Lower leg skin (tissue), 3 donors: ENCODE results near the gene RPH3AL.
"Not testable (repeated sequence)": the region's sequence is repeated elsewhere in the genome, so short reads cannot be mapped to it uniquely, and the experiment has no call there.

ENCODE experiments used
- POLR2A ChIP-seq, 2 donors: fragments of 450-650 bp; IDR thresholded peaks; one replicate each; pipeline ENCODE4 v1.6.1; 2016 to 2017; ENCODE audit warnings: antibody characterized with exemption in 2 of 2, mild to moderate bottlenecking in 1 of 2, moderate library complexity in 1 of 2
- TF ChIP-seq, protein P1 (sequence below), 3 donors: fragments of 450-650 bp; IDR thresholded peaks; one replicate each; pipeline ENCODE4 v1.5.1; 2016; ENCODE audit warnings: antibody characterized with exemption in 3 of 3, mild to moderate bottlenecking in 3 of 3, moderate library complexity in 2 of 3

GRCh38 chr17:243924-244323, 108.7 kb downstream of the RPH3AL start:
- TF ChIP-seq, protein P1, sequence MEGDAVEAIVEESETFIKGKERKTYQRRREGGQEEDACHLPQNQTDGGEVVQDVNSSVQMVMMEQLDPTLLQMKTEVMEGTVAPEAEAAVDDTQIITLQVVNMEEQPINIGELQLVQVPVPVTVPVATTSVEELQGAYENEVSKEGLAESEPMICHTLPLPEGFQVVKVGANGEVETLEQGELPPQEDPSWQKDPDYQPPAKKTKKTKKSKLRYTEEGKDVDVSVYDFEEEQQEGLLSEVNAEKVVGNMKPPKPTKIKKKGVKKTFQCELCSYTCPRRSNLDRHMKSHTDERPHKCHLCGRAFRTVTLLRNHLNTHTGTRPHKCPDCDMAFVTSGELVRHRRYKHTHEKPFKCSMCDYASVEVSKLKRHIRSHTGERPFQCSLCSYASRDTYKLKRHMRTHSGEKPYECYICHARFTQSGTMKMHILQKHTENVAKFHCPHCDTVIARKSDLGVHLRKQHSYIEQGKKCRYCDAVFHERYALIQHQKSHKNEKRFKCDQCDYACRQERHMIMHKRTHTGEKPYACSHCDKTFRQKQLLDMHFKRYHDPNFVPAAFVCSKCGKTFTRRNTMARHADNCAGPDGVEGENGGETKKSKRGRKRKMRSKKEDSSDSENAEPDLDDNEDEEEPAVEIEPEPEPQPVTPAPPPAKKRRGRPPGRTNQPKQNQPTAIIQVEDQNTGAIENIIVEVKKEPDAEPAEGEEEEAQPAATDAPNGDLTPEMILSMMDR (IDR thresholded peaks at IDR 0.05) = not testable (repeated sequence)
- TF ChIP-seq POLR2A (IDR thresholded peaks at IDR 0.05) = not testable (repeated sequence)
